Hematopoietic multipotent progenitor cell treated with erythropoietin and hydrocortisone succinate and interleukin-3 and kit ligand, for 6 days (in vitro differentiated cells): Measurements from ENCODE around the gene PDGFD.
A peak's percentile ranks its signal among the peaks of the same experiment; 100 is the strongest.

Source experiments
- DNase-seq: peaks from one replicate; pipeline ENCODE4 v3.0.0-alpha.2; 2015

Gene PDGFD

GRCh38 chr11:104142698-104143097 is 21.2 kb downstream of the PDGFD start:
- DNase-seq: no peak

- no peak for DNase-seq
Measured at GRCh38 chr11:104136861-104137260, 27.1 kb downstream of the PDGFD start.

- DNase-seq: no peak
Measured at GRCh38 chr11:104134745-104135144, 29.2 kb downstream of the PDGFD start.

GRCh38 chr11:104130161-104130560 is 33.8 kb downstream of the PDGFD start:
- no peak for DNase-seq

- no peak for DNase-seq
Measured at GRCh38 chr11:104129145-104129544, 34.8 kb downstream of the PDGFD start.

- DNase-seq: no peak
Measured at GRCh38 chr11:104127828-104128227, 36.1 kb downstream of the PDGFD start.

- DNase-seq: no peak
Measured at GRCh38 chr11:104126464-104126863, 37.5 kb downstream of the PDGFD start.

- DNase-seq: no peak
Measured at GRCh38 chr11:104124979-104125378, 39.0 kb downstream of the PDGFD start.

- no peak for DNase-seq
Measured at GRCh38 chr11:104122836-104123235, 41.1 kb downstream of the PDGFD start.

GRCh38 chr11:104122011-104122635 is 41.8 kb downstream of the PDGFD start:
- no peak for DNase-seq

- peak; percentile 3 for DNase-seq
Measured at GRCh38 chr11:104120493-104121137, 43.3 kb downstream of the PDGFD start.

- peak; percentile 19 for DNase-seq
Measured at GRCh38 chr11:104118105-104118744, 45.7 kb downstream of the PDGFD start.

GRCh38 chr11:104113541-104113940 is 50.4 kb downstream of the PDGFD start:
- no peak for DNase-seq

GRCh38 chr11:104106136-104106754 is 57.7 kb downstream of the PDGFD start:
- DNase-seq: no peak

GRCh38 chr11:104105155-104105554 is 58.8 kb downstream of the PDGFD start:
- DNase-seq: no peak

- no peak for DNase-seq
Measured at GRCh38 chr11:104104664-104105063, 59.3 kb downstream of the PDGFD start.

GRCh38 chr11:104104201-104104600 is 59.7 kb downstream of the PDGFD start:
- no peak for DNase-seq

- no peak for DNase-seq
Measured at GRCh38 chr11:104098555-104098954, 65.4 kb downstream of the PDGFD start.

- no peak for DNase-seq
Measured at GRCh38 chr11:104098132-104098531, 65.8 kb downstream of the PDGFD start.

GRCh38 chr11:104096900-104097299 is 67.0 kb downstream of the PDGFD start:
- no peak for DNase-seq

- no peak for DNase-seq
Measured at GRCh38 chr11:104095791-104096190, 68.2 kb downstream of the PDGFD start.

GRCh38 chr11:104094576-104094975 is 69.4 kb downstream of the PDGFD start:
- DNase-seq: no peak

- no peak for DNase-seq
Measured at GRCh38 chr11:104093426-104094280, 70.3 kb downstream of the PDGFD start.
